HCT116 (cell line): ENCODE measurements around the gene TP53AIP1. TPM values are rescaled to one million over a fixed set of nuclear protein-coding genes. Genes with fewer than 3 reads are reported as not detected.

Experiments
- ATAC-seq: fragments of 200-7000 bp; cut with Tn5 transposase; 2 replicates; pipeline ENCODE4 v1.9.1; 2020; ENCODE audit warnings: mild to moderate bottlenecking, moderate library complexity
- BruUV-seq: library from RNA; stranded (reverse); fragments of 400-500 nt; replicated peaks from 2 replicates; lab custom pipeline; 2021; lab: Mats Ljungman, UMichigan
- CTCF ChIA-PET: fragments of 300-600 bp; sonication (Branson Sonifier 250); formaldehyde crosslinking; loops from one replicate; lab custom pipeline; 2021; ENCODE audit warnings: antibody characterized with exemption; lab: Charles Lee
- POLR2A ChIA-PET: fragments of 300-600, 350-600 bp; sonication (Branson Sonifier 250); formaldehyde crosslinking; loops from one replicate; lab custom pipeline; 2021; ENCODE audit warnings: antibody characterized with exemption; lab: Charles Lee
- RAD21 ChIA-PET, 2 experiments: fragments of 300-600 bp; sonication (Branson Sonifier 250); formaldehyde crosslinking; loops; one replicate each; lab custom pipeline; 2023; ENCODE audit warnings: low total read pairs in 2 of 2; ENCODE audit not compliant: uncharacterized antibody in 2 of 2, unreplicated experiment in 2 of 2, low non-redundant PET in 1 of 2; lab: Charles Lee
- DNase-seq: peaks from one replicate; pipeline ENCODE4 v3.0.0-alpha.2; 2010; ENCODE audit warnings: low read depth, low spot score
- H2AFZ ChIP-seq: fragments of 200-600 bp; shearing (Covaris generic), sonication (generic); 2 replicates; pipeline ENCODE4 v1.6.1; 2017; ENCODE audit warnings: low read depth, mixed run types, mixed read lengths, antibody characterized with exemption, low read length; ENCODE audit not compliant: poor library complexity, severe bottlenecking
- H3K27ac ChIP-seq: 2 replicates; pipeline ENCODE4 v1.5.1; 2012; ENCODE audit warnings: low read depth, low read length
- H3K27me3 ChIP-seq: fragments of 200-600 bp; sonication (generic); 2 replicates; pipeline ENCODE4 v1.6.1; 2016; ENCODE audit warnings: mixed run types, low read length, mixed read lengths; ENCODE audit not compliant: insufficient read depth
- H3K36me3 ChIP-seq, 2 experiments: fragments of 200-500 bp in 1 of 2; fragments of 200-600 bp in 1 of 2; sonication (Bioruptor generic) in 1 of 2; sonication (generic) in 1 of 2; 2 replicates each; pipeline versions ENCODE4 v1.5.1 to v1.6.1; 2014 to 2016; ENCODE audit warnings: low read length in 2 of 2, inconsistent platforms in 1 of 2, mixed read lengths in 1 of 2, mixed run types in 1 of 2; ENCODE audit not compliant: insufficient read depth in 2 of 2, control insufficient read depth in 1 of 2
- H3K4me1 ChIP-seq, 2 experiments: fragments of 200-600 bp in 1 of 2; sonication (generic) in 1 of 2; 2 replicates each; pipeline versions ENCODE4 v1.5.1 to v1.6.1; 2012 to 2017; ENCODE audit warnings: low read length in 2 of 2, inconsistent platforms in 1 of 2, mild to moderate bottlenecking in 1 of 2, mixed read lengths in 1 of 2, mixed run types in 1 of 2, moderate library complexity in 1 of 2; ENCODE audit not compliant: insufficient read depth in 2 of 2, control insufficient read depth in 1 of 2
- H3K4me2 ChIP-seq: fragments of 200-600 bp; sonication (generic); 2 replicates; pipeline ENCODE4 v1.6.1; 2017; ENCODE audit warnings: mixed run types, low read length, mixed read lengths
- H3K4me3 ChIP-seq, 2 experiments: fragments of 200-600 bp in 1 of 2; sonication (generic) in 1 of 2; replicated peaks in 1 of 2; 2 replicates each; pipeline ENCODE4 v1.5.1; 2011 to 2016; ENCODE audit warnings: low read length in 2 of 2, control low read depth in 1 of 2, low read depth in 1 of 2, mild to moderate bottlenecking in 1 of 2, mixed read lengths in 1 of 2, mixed run types in 1 of 2
- H3K79me2 ChIP-seq: fragments of 200-600 bp; sonication (generic); 2 replicates; pipeline ENCODE4 v1.6.1; 2017; ENCODE audit warnings: mild to moderate bottlenecking, mixed run types, low read length, moderate library complexity, mixed read lengths; ENCODE audit not compliant: insufficient read depth
- H3K9ac ChIP-seq: fragments of 200-600 bp; sonication (generic); 2 replicates; pipeline ENCODE4 v1.6.1; 2016; ENCODE audit warnings: low read length, mixed read lengths
- H3K9me2 ChIP-seq: fragments of 200-600 bp; sonication (generic), shearing (Covaris generic); 2 replicates; pipeline ENCODE4 v1.6.1; 2017; ENCODE audit warnings: mixed run types, mild to moderate bottlenecking, moderate library complexity; ENCODE audit not compliant: insufficient read depth
- H3K9me3 ChIP-seq, 2 experiments: fragments of 200-500 bp in 1 of 2; fragments of 200-600 bp in 1 of 2; sonication (Bioruptor generic) in 1 of 2; sonication (generic) in 1 of 2; 2 replicates each; pipeline ENCODE4 v1.6.1; 2014 to 2017; ENCODE audit warnings: low read length in 2 of 2, mixed read lengths in 2 of 2, inconsistent platforms in 1 of 2, low read depth in 1 of 2, mild to moderate bottlenecking in 1 of 2, mixed run types in 1 of 2, moderate library complexity in 1 of 2; ENCODE audit not compliant: control insufficient read depth in 1 of 2, insufficient read depth in 1 of 2
- H4K20me1 ChIP-seq: fragments of 200-600 bp; sonication (generic), shearing (Covaris generic); 2 replicates; pipeline ENCODE4 v1.6.1; 2017; ENCODE audit warnings: mixed run types, mild to moderate bottlenecking, moderate library complexity; ENCODE audit not compliant: insufficient read depth
- CEBPB ChIP-seq: IDR thresholded peaks from 2 replicates; pipeline ENCODE4 v1.6.1; 2012; ENCODE audit warnings: low read depth
- EGR1 ChIP-seq: IDR thresholded peaks from 2 replicates; pipeline ENCODE4 v1.6.1; 2012; ENCODE audit warnings: low read depth
- EZH2 ChIP-seq: fragments of 200-600 bp; sonication (generic); IDR thresholded peaks from 2 replicates; pipeline ENCODE4 v1.6.1; 2017; ENCODE audit warnings: antibody characterized with exemption, mixed run types
- EZH2phosphoT487 ChIP-seq: fragments of 200-600 bp; IDR thresholded peaks from 2 replicates; pipeline ENCODE4 v1.6.1; 2018; ENCODE audit warnings: antibody characterized with exemption, borderline replicate concordance
- FOSL1 ChIP-seq: IDR thresholded peaks from 2 replicates; pipeline ENCODE4 v1.6.1; 2012; ENCODE audit warnings: low read depth
- POLR2A ChIP-seq: IDR thresholded peaks from 2 replicates; pipeline ENCODE4 v1.7.0; 2011; ENCODE audit warnings: borderline replicate concordance; ENCODE audit not compliant: insufficient read depth, insufficient read length; ENCODE audit errors: extremely low read depth
- POLR2AphosphoS5 ChIP-seq: IDR thresholded peaks from 2 replicates; pipeline ENCODE4 v1.6.1; 2011; ENCODE audit warnings: mild to moderate bottlenecking, low read depth, low read length, moderate library complexity
- REST ChIP-seq: IDR thresholded peaks from 2 replicates; pipeline ENCODE4 v1.6.1; 2012; ENCODE audit warnings: low read depth
- SIN3A ChIP-seq: IDR thresholded peaks from 2 replicates; pipeline ENCODE4 v1.6.1; 2012; ENCODE audit warnings: low read depth
- SP1 ChIP-seq: IDR thresholded peaks from 2 replicates; pipeline ENCODE4 v1.6.1; 2012; ENCODE audit warnings: low read depth
- TCF7L2 ChIP-seq: IDR thresholded peaks from 2 replicates; pipeline ENCODE4 v1.7.0; 2011; ENCODE audit warnings: borderline replicate concordance, inconsistent platforms; ENCODE audit not compliant: insufficient read depth, insufficient read length; ENCODE audit errors: extremely low read depth
- YY1 ChIP-seq: IDR thresholded peaks from 2 replicates; pipeline ENCODE4 v1.6.1; 2011; ENCODE audit warnings: low read length, low read depth, moderate library complexity, mild to moderate bottlenecking; ENCODE audit not compliant: insufficient replicate concordance; ENCODE audit errors: extremely low read depth
- ZBTB33 ChIP-seq: IDR thresholded peaks from 2 replicates; pipeline ENCODE4 v1.6.1; 2011; ENCODE audit warnings: mild to moderate bottlenecking, low read length, moderate library complexity; ENCODE audit not compliant: insufficient replicate concordance; ENCODE audit errors: extremely low read depth
- ZFX ChIP-seq: fragments of 450-650 bp; IDR thresholded peaks from 2 replicates; pipeline ENCODE4 v1.6.1; 2017
- intact Hi-C: fragments of 100-400 bp; cut with micrococcal nuclease; formaldehyde crosslinking; loops from 2 replicates; pipeline ENCODE4 v1.10.0; 2022
- total RNA-seq: library from RNA; stranded (reverse); gene quantifications from one replicate; pipeline ENCODE4 v1.2.1, GENCODE V29; 2021; ENCODE audit not compliant: unreplicated experiment
- TF ChIP-seq, protein P1 (sequence below): IDR thresholded peaks from 2 replicates; pipeline ENCODE4 v1.6.1; 2012
- TF ChIP-seq, protein P2 (sequence below): IDR thresholded peaks from 2 replicates; pipeline ENCODE4 v1.6.1; 2012

TP53AIP1 gene
- total RNA-seq, 1 experiment from 2014 or later, result 0.15 TPM

GRCh38 chr11:128929991-128930390 lies 12.7 kb downstream of the TP53AIP1 start:
- ChIA-PET CTCF (no interaction called here), RAD21 (no interaction called here), POLR2A (no interaction called here)
- no peaks in the 10 kb centered on the region for H3K9me2 ChIP-seq
- BruUV-seq, result no TSS peak
- H4K20me1 ChIP-seq, result no peaks in the 10 kb centered on the region
- ATAC-seq (no peak), DNase-seq (no peak)
- H3K4me3 ChIP-seq, result no peak overlapping the region
- no peaks in the 10 kb centered on the region for H3K9me3 ChIP-seq
- H3K9ac ChIP-seq, result no peak overlapping the region
- H2AFZ ChIP-seq, result no peak overlapping the region
- H3K27me3 ChIP-seq, result no peaks in the 10 kb centered on the region
- no peak overlapping the region for H3K27ac ChIP-seq
- intact Hi-C loops, result no loop called here
- H3K79me2 ChIP-seq, result no peaks in the 10 kb centered on the region
- TF ChIP-seq SP1 (no peak), TCF7L2 (no peak), FOSL1 (no peak), POLR2A (no peak), POLR2AphosphoS5 (no peak), EGR1 (no peak), EZH2 (no peak), ZFX (no peak), SIN3A (no peak), EZH2phosphoT487 (no peak)
- TF ChIP-seq, protein P1, sequence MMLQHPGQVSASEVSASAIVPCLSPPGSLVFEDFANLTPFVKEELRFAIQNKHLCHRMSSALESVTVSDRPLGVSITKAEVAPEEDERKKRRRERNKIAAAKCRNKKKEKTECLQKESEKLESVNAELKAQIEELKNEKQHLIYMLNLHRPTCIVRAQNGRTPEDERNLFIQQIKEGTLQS, result no peak
- H3K36me3 ChIP-seq, result no peaks in the 10 kb centered on the region
- no peak overlapping the region for H3K4me2 ChIP-seq
- H3K4me1 ChIP-seq, result no peaks in the 10 kb centered on the region

GRCh38 chr11:128929468-128929867 lies 13.2 kb downstream of the TP53AIP1 start:
- intact Hi-C loops, result no loop called here
- BruUV-seq, result no TSS peak
- Histone ChIP-seq H3K4me3 (no peak overlapping the region), H3K27me3 (no peaks in the 10 kb centered on the region), H3K27ac (no peak overlapping the region), H3K9me3 (no peaks in the 10 kb centered on the region), H3K9me2 (no peaks in the 10 kb centered on the region), H2AFZ (no peak overlapping the region), H3K4me2 (no peak overlapping the region), H3K9ac (no peak overlapping the region), H3K79me2 (no peaks in the 10 kb centered on the region), H3K4me1 (no peaks in the 10 kb centered on the region), H4K20me1 (no peaks in the 10 kb centered on the region), H3K36me3 (no peaks in the 10 kb centered on the region)
- ChIA-PET CTCF (interaction anchor here (0.8 kb wide), 1 partner anchor 23 kb away, joined by 3 read pairs; no protein-coding TSS in a partner anchor), POLR2A (no interaction called here), RAD21 (no interaction called here)
- DNase-seq (no peak), ATAC-seq (0 out of 2 replicates have a peak, but pooled peaks have one; percentile 18)
- TF ChIP-seq CEBPB, result no peak
- no peak for TF ChIP-seq ZBTB33
- TF ChIP-seq, protein P2, sequence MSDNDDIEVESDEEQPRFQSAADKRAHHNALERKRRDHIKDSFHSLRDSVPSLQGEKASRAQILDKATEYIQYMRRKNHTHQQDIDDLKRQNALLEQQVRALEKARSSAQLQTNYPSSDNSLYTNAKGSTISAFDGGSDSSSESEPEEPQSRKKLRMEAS, result no peak
- no peak for TF ChIP-seq REST
- TF ChIP-seq YY1, result no peak
